Neutrophil (primary cell): ENCODE results near the gene TWSG1.

ENCODE experiments used
- H3K27ac ChIP-seq: fragments of 200-600 bp; sonication (generic); 2 replicates; pipeline ENCODE4 v1.5.1; 2016; ENCODE audit warnings: mild to moderate bottlenecking, moderate library complexity
- H3K27me3 ChIP-seq: fragments of 200-600 bp; sonication (generic); 2 replicates; pipeline ENCODE4 v1.6.0; 2016; ENCODE audit warnings: mild to moderate bottlenecking
- H3K36me3 ChIP-seq: fragments of 200-600 bp; sonication (generic); 2 replicates; pipeline ENCODE4 v1.5.1; 2017
- H3K4me1 ChIP-seq, 2 experiments: fragments of 200-600 bp in 1 of 2; sonication (generic) in 1 of 2; 1 replicate in 1 of 2; 2 replicates in 1 of 2; pipeline versions ENCODE4 v1.5.1 to v1.6.1; 2013 to 2016; ENCODE audit warnings: low read depth in 1 of 2, low read length in 1 of 2, mild to moderate bottlenecking in 1 of 2, moderate library complexity in 1 of 2; ENCODE audit not compliant: control insufficient read depth in 1 of 2, insufficient read depth in 1 of 2
- H3K4me3 ChIP-seq, 2 experiments: fragments of 200-600 bp in 1 of 2; sonication (generic) in 1 of 2; 1 replicate in 1 of 2; 2 replicates in 1 of 2; pipeline ENCODE4 v1.5.1; 2013 to 2016; ENCODE audit warnings: low read depth in 1 of 2, low read length in 1 of 2, mild to moderate bottlenecking in 1 of 2, moderate library complexity in 1 of 2
- H3K9me3 ChIP-seq: fragments of 200-600 bp; sonication (generic); 2 replicates; pipeline ENCODE4 v1.5.1; 2016
- TF ChIP-seq, protein P1 (sequence below): fragments of 200-600 bp; sonication (generic); IDR thresholded peaks from 2 replicates; pipeline ENCODE4 v1.5.1; 2016; ENCODE audit warnings: antibody characterized with exemption

Gene TWSG1

DNA sequence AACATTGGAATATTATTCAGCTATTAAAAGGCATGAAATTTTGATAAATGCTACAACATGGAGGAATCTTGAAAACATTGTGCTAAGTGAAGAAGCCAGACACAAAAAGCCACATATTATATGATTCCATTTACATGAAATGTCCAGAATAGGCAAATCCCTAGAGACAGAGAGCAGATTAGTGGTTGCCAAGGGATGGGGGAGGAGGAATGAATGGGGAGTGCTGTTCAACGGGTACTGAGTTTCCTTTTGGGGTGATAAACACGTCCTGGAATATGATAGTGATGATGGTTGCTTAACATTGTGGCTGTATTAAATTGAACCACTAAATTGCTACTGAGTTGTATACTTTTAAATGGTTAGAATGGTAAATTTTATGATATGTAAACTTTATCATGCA is 8.9 kb upstream of the TWSG1 start:
- Histone ChIP-seq H3K27me3 (no peaks in the 10 kb centered on the region), H3K4me1 (no peaks in the 10 kb centered on the region), H3K4me3 (no peak overlapping the region), H3K9me3 (no peaks in the 10 kb centered on the region), H3K36me3 (no peaks in the 10 kb centered on the region), H3K27ac (no peak overlapping the region)
- TF ChIP-seq, protein P1, sequence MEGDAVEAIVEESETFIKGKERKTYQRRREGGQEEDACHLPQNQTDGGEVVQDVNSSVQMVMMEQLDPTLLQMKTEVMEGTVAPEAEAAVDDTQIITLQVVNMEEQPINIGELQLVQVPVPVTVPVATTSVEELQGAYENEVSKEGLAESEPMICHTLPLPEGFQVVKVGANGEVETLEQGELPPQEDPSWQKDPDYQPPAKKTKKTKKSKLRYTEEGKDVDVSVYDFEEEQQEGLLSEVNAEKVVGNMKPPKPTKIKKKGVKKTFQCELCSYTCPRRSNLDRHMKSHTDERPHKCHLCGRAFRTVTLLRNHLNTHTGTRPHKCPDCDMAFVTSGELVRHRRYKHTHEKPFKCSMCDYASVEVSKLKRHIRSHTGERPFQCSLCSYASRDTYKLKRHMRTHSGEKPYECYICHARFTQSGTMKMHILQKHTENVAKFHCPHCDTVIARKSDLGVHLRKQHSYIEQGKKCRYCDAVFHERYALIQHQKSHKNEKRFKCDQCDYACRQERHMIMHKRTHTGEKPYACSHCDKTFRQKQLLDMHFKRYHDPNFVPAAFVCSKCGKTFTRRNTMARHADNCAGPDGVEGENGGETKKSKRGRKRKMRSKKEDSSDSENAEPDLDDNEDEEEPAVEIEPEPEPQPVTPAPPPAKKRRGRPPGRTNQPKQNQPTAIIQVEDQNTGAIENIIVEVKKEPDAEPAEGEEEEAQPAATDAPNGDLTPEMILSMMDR, result no peak

DNA sequence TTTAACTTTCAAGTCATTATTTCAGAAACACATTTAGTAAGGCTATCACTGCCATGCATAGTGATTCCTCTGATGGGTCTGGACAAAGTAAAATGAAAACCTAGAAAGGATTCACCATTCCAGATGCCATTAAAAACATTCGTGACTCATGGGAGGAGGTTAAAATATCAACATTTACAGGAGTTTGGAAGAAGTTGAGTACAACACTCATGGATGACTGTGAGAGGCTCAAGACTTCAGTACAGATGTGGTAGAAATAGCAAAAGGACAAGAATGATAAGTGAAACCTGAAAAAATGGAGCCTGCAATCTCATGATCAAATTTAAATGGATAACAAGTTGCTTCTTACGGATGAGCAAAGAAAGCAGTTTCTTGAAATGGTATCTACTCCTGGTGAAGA is 5.8 kb upstream of the TWSG1 start:
- TF ChIP-seq, protein P1, result no peak
- Histone ChIP-seq H3K4me1 (peaks cover under 1 to 4% of the 10 kb centered on the region in 2 experiments), H3K9me3 (no peaks in the 10 kb centered on the region), H3K27me3 (peaks cover 13% of the 10 kb centered on the region), H3K27ac (no peak overlapping the region), H3K36me3 (no peaks in the 10 kb centered on the region), H3K4me3 (no peak overlapping the region)

DNA sequence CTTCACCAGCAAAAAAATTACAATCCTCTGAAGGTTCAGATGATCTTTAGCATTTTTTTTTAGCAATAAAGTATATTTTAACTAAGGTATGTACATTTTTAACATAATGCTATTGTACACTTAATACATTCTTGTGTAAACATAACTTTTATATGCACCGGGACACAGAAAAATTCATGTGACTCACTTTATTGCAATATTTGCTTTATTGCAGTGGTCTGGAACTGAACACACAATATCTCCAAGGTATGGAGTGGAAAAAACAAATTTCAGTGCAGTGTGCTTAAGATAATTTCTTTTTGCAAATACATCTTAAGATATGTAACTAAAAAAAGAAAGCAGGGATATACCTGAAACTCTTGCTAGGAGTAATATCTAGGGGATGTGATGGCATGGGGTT is 5.1 kb upstream of the TWSG1 start:
- H3K27ac ChIP-seq, result no peak overlapping the region
- H3K4me3 ChIP-seq, result no peak overlapping the region
- TF ChIP-seq, protein P1, result no peak
- H3K4me1 ChIP-seq, result peaks cover 6 to 8% of the 10 kb centered on the region in 2 experiments
- H3K27me3 ChIP-seq, result peaks cover 18% of the 10 kb centered on the region
- no peaks in the 10 kb centered on the region for H3K9me3 ChIP-seq
- no peaks in the 10 kb centered on the region for H3K36me3 ChIP-seq

DNA sequence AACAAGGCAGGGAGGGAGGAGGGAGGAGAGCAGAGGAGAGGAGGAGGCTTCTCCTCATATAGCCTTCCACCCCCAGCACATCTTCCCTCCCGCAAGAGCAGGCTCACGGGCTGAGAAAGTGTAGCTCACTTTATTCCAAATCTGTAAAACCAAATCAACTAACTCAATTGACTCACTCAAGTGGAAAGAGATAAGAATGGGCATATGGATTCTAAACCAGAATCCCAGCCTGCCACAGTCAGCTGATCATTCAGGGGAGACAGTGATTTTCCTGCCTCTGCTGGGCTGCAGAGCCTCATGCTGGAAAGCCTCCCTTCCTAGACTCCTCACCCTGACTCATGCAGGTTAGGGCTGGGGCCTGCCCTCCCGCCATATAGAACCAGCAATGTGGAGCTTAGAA is 4.2 kb upstream of the TWSG1 start:
- TF ChIP-seq, protein P1, result no peak
- H3K27ac ChIP-seq, result no peak overlapping the region

DNA sequence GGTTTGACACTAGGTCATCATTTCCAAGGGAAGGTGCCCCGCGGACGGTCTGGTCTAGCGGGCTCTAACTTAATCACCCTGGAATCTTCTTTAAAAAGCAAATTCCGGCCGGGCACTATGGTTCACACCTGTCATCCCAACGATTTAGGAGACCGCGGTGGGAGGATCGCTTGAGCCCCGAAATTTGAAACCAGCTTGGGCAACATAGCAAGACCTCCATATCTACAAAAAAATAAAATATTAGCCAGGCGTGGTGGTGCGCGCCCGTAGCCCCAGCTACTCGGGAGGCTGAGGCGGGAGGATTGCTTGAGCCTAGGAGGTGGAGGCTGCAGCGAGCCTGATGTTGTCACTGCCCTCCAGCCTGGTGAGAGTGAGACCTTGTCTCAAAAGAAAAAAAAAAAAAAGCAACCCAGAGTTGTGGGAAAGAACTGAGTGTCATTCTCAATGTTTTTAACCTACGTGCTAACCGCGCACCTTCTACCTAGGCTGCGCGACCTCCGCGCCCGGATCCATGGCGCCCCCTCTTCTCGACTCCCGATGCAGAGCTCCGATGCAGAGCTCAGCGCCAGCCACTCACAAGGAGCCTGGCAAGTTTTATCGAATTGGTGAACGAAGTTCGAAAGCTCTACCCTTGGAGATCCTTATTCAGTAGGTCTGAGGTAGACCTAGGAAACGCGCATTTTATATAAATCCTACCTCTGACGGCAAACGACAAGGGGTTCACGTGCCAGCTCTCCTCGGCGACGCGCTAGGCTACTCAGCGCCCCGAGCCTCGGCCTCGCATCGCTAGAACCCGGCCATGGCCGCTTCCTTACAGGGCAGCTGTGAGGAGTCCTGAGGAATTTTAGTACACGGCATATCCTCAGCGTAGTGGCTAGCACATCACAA is 888 bp upstream of the TWSG1 start:
- Histone ChIP-seq H3K4me1 (peaks cover 13 to 15% of the 10 kb centered on the region in 2 experiments), H3K4me3 (peak overlapping the region; percentile 86 to 90)
- TF ChIP-seq, protein P1, result no peak

More for the DNA sequence above, 4.2 kb upstream of the TWSG1 start:
- Histone ChIP-seq H3K9me3 (no peaks in the 10 kb centered on the region), H3K4me1 (peaks cover 10 to 13% of the 10 kb centered on the region in 2 experiments), H3K27me3 (peaks cover 22% of the 10 kb centered on the region), H3K4me3 (no peak overlapping the region), H3K36me3 (no peaks in the 10 kb centered on the region)

More for the DNA sequence above, 888 bp upstream of the TWSG1 start:
- no peaks in the 10 kb centered on the region for H3K9me3 ChIP-seq
- peaks cover 26% of the 10 kb centered on the region for H3K27me3 ChIP-seq
- no peaks in the 10 kb centered on the region for H3K36me3 ChIP-seq
- peak overlapping the region; percentile 65 for H3K27ac ChIP-seq
